Measurements from ENCODE around the gene OTC.

The OTC gene

DNA sequence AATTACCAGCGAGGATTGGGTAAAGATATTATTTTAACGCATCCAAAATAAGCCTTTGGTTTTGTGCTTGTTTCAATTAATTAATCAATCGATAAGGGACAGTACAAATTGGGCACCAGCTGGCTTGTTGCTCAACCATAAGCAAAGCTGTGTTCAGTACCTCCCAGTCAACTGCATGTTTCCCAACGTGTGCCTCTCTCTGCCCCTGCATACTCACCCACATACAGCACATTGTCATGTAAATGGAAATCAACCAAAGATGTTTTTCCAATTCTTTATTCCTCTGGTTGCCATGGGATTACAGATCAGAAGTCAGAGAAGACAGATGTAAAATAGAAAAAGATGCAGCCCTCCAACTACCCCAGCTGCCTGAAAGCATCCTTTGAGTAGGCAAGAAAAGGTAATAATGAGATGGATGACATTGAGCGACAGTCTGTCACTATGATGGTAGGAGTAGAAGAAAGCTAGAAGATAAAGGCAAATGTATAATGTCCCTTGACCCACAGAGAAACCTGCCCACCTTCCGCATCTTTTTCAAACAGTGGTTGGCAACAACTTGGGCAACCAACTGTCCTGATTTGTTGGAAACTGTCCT is 116.3 kb downstream of the OTC start:
- DNase-seq (ENCODE audit: low spot score): no peak
